Esophagus squamous epithelium (tissue), 5 donors: ENCODE data around the gene ALDH1A3. TPM values are rescaled to one million over a fixed set of nuclear protein-coding genes. Genes with fewer than 3 reads are reported as not detected.

Source experiments
- DNase-seq: peaks from one replicate; lab custom pipeline; 2025; lab: John Stamatoyannopoulos, UW
- H3K27ac ChIP-seq, 4 donors: fragments of 200-600 bp; sonication (generic); one replicate each; pipeline ENCODE4 v1.5.1; 2016 to 2019; ENCODE audit warnings: mild to moderate bottlenecking in 1 of 4
- H3K27me3 ChIP-seq, 4 donors: fragments of 200-600 bp; sonication (generic); 1 replicate in 3 of 4; 2 replicates in 1 of 4; pipeline versions ENCODE4 v1.5.1 to v1.6.0; 2017 to 2021; ENCODE audit warnings: antibody characterized with exemption in 1 of 4
- H3K36me3 ChIP-seq, 3 donors: fragments of 200-600 bp; sonication (generic); one replicate each; pipeline ENCODE4 v1.5.1; 2016 to 2019
- H3K4me1 ChIP-seq, 3 donors: fragments of 200-600 bp; sonication (generic); one replicate each; pipeline ENCODE4 v1.5.1; 2017 to 2019
- H3K4me3 ChIP-seq, 4 donors: fragments of 200-600 bp; sonication (generic); 1 replicate in 3 of 4; 2 replicates in 1 of 4; pipeline ENCODE4 v1.5.1; 2016 to 2019; ENCODE audit warnings: mild to moderate bottlenecking in 2 of 4, moderate library complexity in 1 of 4
- H3K9me3 ChIP-seq, 3 donors: fragments of 200-600 bp; sonication (generic); one replicate each; pipeline ENCODE4 v1.5.1; 2016 to 2019
- CTCF ChIP-seq, 6 experiments: fragments of 450-650 bp in 4 of 6; fragments of 200-600 bp in 2 of 6; sonication (generic) in 2 of 6; IDR thresholded peaks; one replicate each; pipeline ENCODE4 v1.5.1; 2016 to 2019; ENCODE audit warnings: antibody characterized with exemption in 6 of 6, mild to moderate bottlenecking in 4 of 6, moderate library complexity in 4 of 6
- POLR2A ChIP-seq, 4 donors: fragments of 450-650 bp; IDR thresholded peaks; one replicate each; pipeline ENCODE4 v1.6.1; 2017; ENCODE audit warnings: antibody characterized with exemption in 4 of 4, mild to moderate bottlenecking in 4 of 4, moderate library complexity in 3 of 4
- WGBS, 2 donors: methylation state at CpG; one replicate each; pipeline ENCODE4 v1.1.5; 2018; 5-methylcytosine and 5-hydroxymethylcytosine counted together
- intact Hi-C: fragments of 100-400 bp; cut with DNase I; formaldehyde crosslinking; loops from one replicate; pipeline ENCODE4 v1.15.0; 2022
- total RNA-seq, 4 donors: library from RNA; depleted of rRNA; stranded (reverse); fragments of >200 nt; gene quantifications; one replicate each; pipeline ENCODE4 v1.1.0, GENCODE V29; 2016
- donor health status: DM: yes; HTN: yes; CAD: no.

Gene ALDH1A3
- total RNA-seq, 4 donors from 2014 or later, result 31.9 to 63.0 (median 38.1) TPM

GRCh38 chr15:100878130-100878529 lies 1.5 kb upstream of the ALDH1A3 start:
- WGBS, 2 donors, result 96% methylated on average over 4 of the region's 11 CpGs; no CpG with 5 or more reads in 1 of the 2 donors
- peaks cover 0 to 56% (median 0%) of the 10 kb centered on the region in 4 donors for H3K27me3 ChIP-seq
- TF ChIP-seq CTCF (IDR thresholded peaks at IDR 0.05), result no peak
- TF ChIP-seq POLR2A (IDR thresholded peaks at IDR 0.05), result no peak
- H3K4me3 ChIP-seq, result no peak overlapping the region
- intact Hi-C loops, result no loop called here
- H3K36me3 ChIP-seq, result no peaks in the 10 kb centered on the region
- peaks cover 3 to 33% (median 12%) of the 10 kb centered on the region in 3 donors for H3K4me1 ChIP-seq
- no peak overlapping the region for H3K27ac ChIP-seq
- no peaks in the 10 kb centered on the region for H3K9me3 ChIP-seq
- DNase-seq, result no peak

- TF ChIP-seq POLR2A (IDR thresholded peaks at IDR 0.05) (no peak), CTCF (IDR thresholded peaks at IDR 0.05) (no peak)
- DNase-seq, result no peak
- Histone ChIP-seq H3K27ac (peak overlapping the region in 2 of 4 donors; percentile 69 to 75), H3K36me3 (no peaks in the 10 kb centered on the region), H3K4me3 (peak overlapping the region; percentile 50 to 83 (median 61)), H3K9me3 (no peaks in the 10 kb centered on the region), H3K27me3 (peaks cover 0 to 61% (median 0%) of the 10 kb centered on the region in 4 donors), H3K4me1 (peaks cover 3 to 33% (median 12%) of the 10 kb centered on the region in 3 donors)
- WGBS, 2 donors, result 29 to 42% methylated on average over 9 to 12 of the region's 12 CpGs
- intact Hi-C loops, result no loop called here
These were observed 983 bp upstream of the ALDH1A3 start for GRCh38 chr15:100878648-100879047.

GRCh38 chr15:100879061-100879463 lies 569 bp upstream of the ALDH1A3 start:
- Histone ChIP-seq H3K4me1 (peaks cover 3 to 33% (median 12%) of the 10 kb centered on the region in 3 donors), H3K9me3 (no peaks in the 10 kb centered on the region), H3K4me3 (peak overlapping the region; percentile 50 to 83 (median 61)), H3K27ac (peak overlapping the region in 3 of 4 donors; percentile 45 to 75 (median 69)), H3K27me3 (peaks cover 0 to 63% (median 0%) of the 10 kb centered on the region in 4 donors), H3K36me3 (no peaks in the 10 kb centered on the region)
- DNase-seq, result no peak
- TF ChIP-seq CTCF (IDR thresholded peaks at IDR 0.05) (no peak), POLR2A (IDR thresholded peaks at IDR 0.05) (no peak)
- WGBS, 2 donors, result 13 to 21% methylated on average over 2 to 10 of the region's 62 CpGs
- intact Hi-C loops, result no loop called here

- peak overlapping the region; percentile 50 to 83 (median 61) for H3K4me3 ChIP-seq
- TF ChIP-seq POLR2A (IDR thresholded peaks at IDR 0.05), result no peak
- no peak for TF ChIP-seq CTCF (IDR thresholded peaks at IDR 0.05)
- H3K27ac ChIP-seq, result peak overlapping the region; percentile 45 to 75 (median 58)
- DNase-seq, result no peak
- peaks cover 3 to 33% (median 12%) of the 10 kb centered on the region in 3 donors for H3K4me1 ChIP-seq
- H3K36me3 ChIP-seq, result no peaks in the 10 kb centered on the region
- intact Hi-C loops, result no loop called here
- 23 to 57% methylated on average over 6 to 15 of the region's 80 CpGs for WGBS, 2 donors
- H3K9me3 ChIP-seq, result no peaks in the 10 kb centered on the region
- peaks cover 0 to 63% (median 0%) of the 10 kb centered on the region in 4 donors for H3K27me3 ChIP-seq
These were observed 687 bp downstream of the ALDH1A3 start for GRCh38 chr15:100880139-100880896.

GRCh38 chr15:100880897-100881242 lies 1.2 kb downstream of the ALDH1A3 start:
- H3K9me3 ChIP-seq, result no peaks in the 10 kb centered on the region
- 73 to 75% methylated on average over 10 of the region's 10 CpGs for WGBS, 2 donors
- H3K27me3 ChIP-seq, result peaks cover 0 to 65% (median 0%) of the 10 kb centered on the region in 4 donors
- H3K36me3 ChIP-seq, result no peaks in the 10 kb centered on the region
- DNase-seq, result no peak
- H3K4me1 ChIP-seq, result peaks cover 3 to 33% (median 12%) of the 10 kb centered on the region in 3 donors
- H3K27ac ChIP-seq, result peak overlapping the region in 1 of 4 donors; percentile 69
- intact Hi-C loops, result no loop called here
- no peak for TF ChIP-seq CTCF (IDR thresholded peaks at IDR 0.05)
- TF ChIP-seq POLR2A (IDR thresholded peaks at IDR 0.05), result no peak
- peak overlapping the region; percentile 50 to 83 (median 61) for H3K4me3 ChIP-seq
